Smooth muscle cell (in vitro differentiated cells): ENCODE measurements around the gene FBN1. TPM values are rescaled to one million over a fixed set of nuclear protein-coding genes. Genes with fewer than 3 reads are reported as not detected.

Experiments
- DNase-seq: peaks from one replicate; lab custom pipeline; 2025; ENCODE audit not compliant: unreplicated experiment; lab: John Stamatoyannopoulos, UW
- H2AFZ ChIP-seq: fragments of 200-600 bp; sonication (generic); 2 replicates; pipeline ENCODE4 v1.6.0; 2016; ENCODE audit warnings: antibody characterized with exemption, low read depth, mild to moderate bottlenecking
- H3F3A ChIP-seq: fragments of 200-600 bp; sonication (generic); 2 replicates; pipeline ENCODE4 v1.6.0; 2017; ENCODE audit warnings: antibody characterized with exemption, low read depth
- H3K27ac ChIP-seq: fragments of 200-600 bp; sonication (generic); 2 replicates; pipeline ENCODE4 v1.5.1; 2016; ENCODE audit warnings: low read depth, mild to moderate bottlenecking
- H3K27me3 ChIP-seq: fragments of 200-600 bp; sonication (generic); 2 replicates; pipeline ENCODE4 v1.6.1; 2016; ENCODE audit warnings: low read depth, mild to moderate bottlenecking
- H3K36me3 ChIP-seq: fragments of 200-600 bp; sonication (generic); 2 replicates; pipeline ENCODE4 v1.5.1; 2016; ENCODE audit warnings: low read depth
- H3K4me1 ChIP-seq: fragments of 200-600 bp; sonication (generic); 2 replicates; pipeline ENCODE4 v1.5.1; 2016; ENCODE audit warnings: low read depth
- H3K4me2 ChIP-seq: fragments of 200-600 bp; sonication (generic); 2 replicates; pipeline ENCODE4 v1.6.0; 2016; ENCODE audit warnings: mild to moderate bottlenecking
- H3K4me3 ChIP-seq: fragments of 200-600 bp; sonication (generic); 2 replicates; pipeline ENCODE4 v1.5.1; 2016; ENCODE audit warnings: mild to moderate bottlenecking
- H3K79me2 ChIP-seq: fragments of 200-600 bp; sonication (generic); 2 replicates; pipeline ENCODE4 v1.6.0; 2016; ENCODE audit warnings: low read depth, mild to moderate bottlenecking
- H3K9ac ChIP-seq: fragments of 200-600 bp; sonication (generic); 2 replicates; pipeline ENCODE4 v1.6.0; 2016; ENCODE audit warnings: low read depth
- H3K9me3 ChIP-seq: fragments of 200-600 bp; sonication (generic); replicated peaks from 2 replicates; pipeline ENCODE4 v1.5.1; 2016; ENCODE audit warnings: low read depth
- H4K20me1 ChIP-seq: fragments of 200-600 bp; sonication (generic); 2 replicates; pipeline ENCODE4 v1.6.0; 2016; ENCODE audit warnings: low read depth
- WGBS: methylation state at CpG from one replicate; pipeline ENCODE4 v1.1.7; 2016; ENCODE audit warnings: low lambda C conversion rate; 5-methylcytosine and 5-hydroxymethylcytosine counted together
- polyA plus RNA-seq: library from polyadenylated mRNA; unstranded; fragments of >200 nt; fragmentation: Nextera tagmentation; extraction: Ambion mirVana; gene quantifications from 2 replicates; pipeline ENCODE4 v1.2.1, GENCODE V29; 2016
- total RNA-seq: library from RNA; depleted of rRNA; stranded (reverse); fragments of >200 nt; gene quantifications from 2 replicates; pipeline ENCODE4 v1.2.3, GENCODE V29; 2014
- TF ChIP-seq, protein P1 (sequence below): fragments of 200-600 bp; sonication (generic); IDR thresholded peaks from 2 replicates; pipeline ENCODE4 v1.5.1; 2017; ENCODE audit warnings: borderline replicate concordance, mild to moderate bottlenecking, antibody characterized with exemption; ENCODE audit not compliant: insufficient read depth, poor library complexity, severe bottlenecking

Gene FBN1
- total and polyA plus RNA-seq, 2 experiments from 2014 or later: 137 to 330 TPM

DNA sequence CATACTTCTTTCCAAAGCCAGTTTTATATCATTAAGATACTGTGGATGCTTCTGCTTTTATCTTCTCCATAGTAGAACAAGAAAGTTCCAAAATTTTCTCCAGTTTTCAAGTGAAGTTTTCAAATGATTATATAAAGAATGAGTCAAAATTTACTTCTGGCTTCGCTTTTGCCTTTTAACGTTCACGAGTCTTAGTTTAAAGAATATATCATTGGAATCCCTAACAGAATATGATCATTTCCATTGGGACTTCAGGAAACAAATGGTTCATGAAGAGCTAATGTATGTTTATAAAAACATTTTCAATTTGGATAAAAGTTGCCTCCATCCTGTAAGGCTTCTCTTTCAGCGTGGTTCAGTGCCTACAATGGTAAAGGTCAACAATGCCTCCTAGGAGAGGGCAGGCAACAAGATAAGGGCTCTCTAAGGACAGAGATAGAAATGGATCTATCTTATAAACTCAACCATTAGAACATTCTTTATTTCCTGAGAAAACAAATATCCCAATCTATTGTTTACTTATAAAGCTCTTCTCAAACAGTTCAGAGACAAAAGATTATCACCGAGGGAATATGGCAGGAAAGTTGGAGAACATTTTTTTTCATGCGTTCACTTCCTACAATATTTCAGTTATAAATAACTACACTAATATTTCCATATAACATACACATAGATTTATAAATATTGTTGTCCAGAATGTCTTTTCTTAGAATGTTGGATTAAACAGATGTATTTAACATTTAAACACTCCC lies 60.5 kb downstream of the FBN1 start:
- TF ChIP-seq, protein P1, sequence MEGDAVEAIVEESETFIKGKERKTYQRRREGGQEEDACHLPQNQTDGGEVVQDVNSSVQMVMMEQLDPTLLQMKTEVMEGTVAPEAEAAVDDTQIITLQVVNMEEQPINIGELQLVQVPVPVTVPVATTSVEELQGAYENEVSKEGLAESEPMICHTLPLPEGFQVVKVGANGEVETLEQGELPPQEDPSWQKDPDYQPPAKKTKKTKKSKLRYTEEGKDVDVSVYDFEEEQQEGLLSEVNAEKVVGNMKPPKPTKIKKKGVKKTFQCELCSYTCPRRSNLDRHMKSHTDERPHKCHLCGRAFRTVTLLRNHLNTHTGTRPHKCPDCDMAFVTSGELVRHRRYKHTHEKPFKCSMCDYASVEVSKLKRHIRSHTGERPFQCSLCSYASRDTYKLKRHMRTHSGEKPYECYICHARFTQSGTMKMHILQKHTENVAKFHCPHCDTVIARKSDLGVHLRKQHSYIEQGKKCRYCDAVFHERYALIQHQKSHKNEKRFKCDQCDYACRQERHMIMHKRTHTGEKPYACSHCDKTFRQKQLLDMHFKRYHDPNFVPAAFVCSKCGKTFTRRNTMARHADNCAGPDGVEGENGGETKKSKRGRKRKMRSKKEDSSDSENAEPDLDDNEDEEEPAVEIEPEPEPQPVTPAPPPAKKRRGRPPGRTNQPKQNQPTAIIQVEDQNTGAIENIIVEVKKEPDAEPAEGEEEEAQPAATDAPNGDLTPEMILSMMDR: no peak
- Histone ChIP-seq H3K9me3 (no peaks in the 10 kb centered on the region), H3K4me2 (no peak overlapping the region), H3K79me2 (peaks cover 26% of the 10 kb centered on the region), H3K27ac (peak overlapping the region; percentile 97), H4K20me1 (peaks cover 8% of the 10 kb centered on the region), H2AFZ (no peak overlapping the region), H3K9ac (no peak overlapping the region), H3K36me3 (peaks cover 4% of the 10 kb centered on the region), H3K4me3 (no peak overlapping the region), H3K27me3 (no peaks in the 10 kb centered on the region), H3K4me1 (peaks cover 21% of the 10 kb centered on the region), H3F3A (peaks cover 28% of the 10 kb centered on the region)
- no peak for DNase-seq
- WGBS: over 99% methylated on average over 6 of the region's 6 CpGs

DNA sequence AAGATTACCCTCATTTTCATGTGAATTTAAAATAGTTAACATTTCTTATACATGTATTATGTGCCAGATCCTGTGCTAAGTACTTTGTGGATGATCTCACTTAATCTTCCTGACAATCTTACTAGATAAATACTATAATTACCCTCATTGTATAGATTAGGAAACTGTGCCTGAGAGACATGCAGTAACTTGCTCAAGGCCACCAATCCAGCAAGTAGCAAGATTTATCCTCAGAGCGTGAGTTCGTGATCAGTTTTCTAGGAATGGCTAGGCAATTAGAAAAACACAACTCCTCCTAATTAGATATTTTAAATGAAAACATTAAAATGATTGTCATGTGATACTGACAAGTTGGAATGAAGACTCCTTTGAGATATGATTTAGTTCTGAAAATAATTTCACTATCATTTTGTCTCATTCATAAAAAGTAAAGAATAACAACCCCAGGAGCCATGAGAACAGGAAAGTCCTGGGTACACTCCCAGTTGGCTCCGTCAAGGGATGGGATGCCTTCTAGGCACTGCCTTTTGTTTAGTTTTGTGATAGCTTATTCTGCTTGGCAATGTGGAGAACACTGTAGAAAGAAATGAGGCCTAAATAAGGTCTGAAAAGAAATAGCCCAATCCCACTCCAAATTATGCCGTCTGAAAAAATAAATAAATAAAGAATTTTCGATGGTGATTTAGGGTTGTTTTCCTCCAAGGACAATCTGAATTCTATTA lies 61.3 kb downstream of the FBN1 start:
- Histone ChIP-seq H3K9ac (peak overlapping the region; percentile 86), H3K9me3 (no peaks in the 10 kb centered on the region), H3K27me3 (no peaks in the 10 kb centered on the region), H3K36me3 (peaks cover 4% of the 10 kb centered on the region), H2AFZ (no peak overlapping the region), H4K20me1 (peaks cover 8% of the 10 kb centered on the region), H3F3A (peaks cover 28% of the 10 kb centered on the region), H3K27ac (peak overlapping the region; percentile 97), H3K79me2 (peaks cover 32% of the 10 kb centered on the region), H3K4me1 (peaks cover 21% of the 10 kb centered on the region), H3K4me3 (no peak overlapping the region), H3K4me2 (no peak overlapping the region)
- 86% methylated on average over 5 of the region's 5 CpGs for WGBS
- DNase-seq: no peak
- TF ChIP-seq, protein P1: no peak

DNA sequence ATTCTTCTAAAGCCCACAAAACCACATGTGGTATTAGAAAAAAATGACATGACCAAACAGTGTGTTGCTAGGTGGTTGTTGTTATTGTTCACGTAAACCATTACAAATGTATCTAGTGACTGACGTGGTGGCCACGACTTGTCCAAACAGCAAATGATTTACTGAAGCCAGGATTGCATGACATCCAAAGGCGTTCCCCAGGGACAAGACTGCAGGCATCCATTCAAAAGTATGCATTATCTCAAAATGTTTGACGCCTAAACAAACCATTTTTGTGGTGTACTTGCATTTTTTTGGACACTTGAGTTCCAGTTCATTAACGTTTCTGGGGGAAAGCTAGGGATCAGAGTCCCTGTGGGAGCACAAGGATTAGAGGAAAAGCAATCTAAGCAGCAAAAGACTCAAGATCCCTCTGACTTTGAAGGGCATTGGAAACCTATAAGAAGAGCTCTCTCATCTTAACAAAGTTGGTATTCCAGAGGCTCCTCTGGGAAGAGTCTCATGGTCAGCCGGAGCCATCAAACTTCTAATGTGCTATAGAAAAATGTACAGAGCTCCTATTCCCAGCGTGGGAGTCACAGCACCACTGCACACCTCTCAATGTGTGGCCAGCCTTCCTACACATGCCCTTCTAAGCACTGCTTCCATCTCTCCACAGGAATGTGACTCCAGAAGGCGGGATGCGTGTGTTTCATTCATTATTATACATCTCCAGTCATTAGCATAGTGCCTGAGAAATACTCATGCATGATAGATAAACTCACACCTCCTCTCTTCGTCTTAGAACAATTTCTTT lies 62.9 kb downstream of the FBN1 start:
- H3K4me1 ChIP-seq: peaks cover 21% of the 10 kb centered on the region
- peaks cover 34% of the 10 kb centered on the region for H3K79me2 ChIP-seq
- no peak for DNase-seq
- peaks cover 28% of the 10 kb centered on the region for H3F3A ChIP-seq
- no peaks in the 10 kb centered on the region for H3K9me3 ChIP-seq
- peaks cover 3% of the 10 kb centered on the region for H3K36me3 ChIP-seq
- WGBS: 29% methylated on average over 11 of the region's 11 CpGs
- H2AFZ ChIP-seq: no peak overlapping the region
- TF ChIP-seq, protein P1: no peak
- H3K27ac ChIP-seq: peak overlapping the region; percentile 97
- peak overlapping the region; percentile 70 for H3K4me2 ChIP-seq
- H3K27me3 ChIP-seq: no peaks in the 10 kb centered on the region
- peaks cover 8% of the 10 kb centered on the region for H4K20me1 ChIP-seq
- no peak overlapping the region for H3K4me3 ChIP-seq
- H3K9ac ChIP-seq: peak overlapping the region; percentile 86
